GM15510 (cell line): ENCODE measurements around the gene PIGC.

ENCODE experiments used
- POLR2A ChIP-seq: IDR thresholded peaks from 3 replicates; pipeline ENCODE4 v1.6.1; 2011; ENCODE audit warnings: borderline replicate concordance; ENCODE audit not compliant: insufficient read length; ENCODE audit errors: extremely low read depth

PIGC gene

GRCh38 chr1:172399756-172400721 is 43.8 kb downstream of the PIGC start:
- TF ChIP-seq POLR2A: no peak

- no peak for TF ChIP-seq POLR2A
These were observed 44.7 kb downstream of the PIGC start for GRCh38 chr1:172398970-172399755.

- TF ChIP-seq POLR2A: no peak
These were observed 45.7 kb downstream of the PIGC start for GRCh38 chr1:172398193-172398592.

- TF ChIP-seq POLR2A: no peak
These were observed 46.2 kb downstream of the PIGC start for GRCh38 chr1:172397633-172398032.

- TF ChIP-seq POLR2A: no peak
These were observed 46.6 kb downstream of the PIGC start for GRCh38 chr1:172397221-172397620.

- TF ChIP-seq POLR2A: no peak
These were observed 48.3 kb downstream of the PIGC start for GRCh38 chr1:172395576-172395975.

GRCh38 chr1:172394811-172395210 is 49.1 kb downstream of the PIGC start:
- no peak for TF ChIP-seq POLR2A

- no peak for TF ChIP-seq POLR2A
These were observed 49.6 kb downstream of the PIGC start for GRCh38 chr1:172394141-172394751.

GRCh38 chr1:172393354-172393753 is 50.5 kb downstream of the PIGC start:
- no peak for TF ChIP-seq POLR2A

- no peak for TF ChIP-seq POLR2A
These were observed 51.9 kb downstream of the PIGC start for GRCh38 chr1:172391976-172392375.
